Body of pancreas (tissue), 4 donors: Measurements from ENCODE around the gene LYSMD3. TPM values are rescaled to one million over a fixed set of nuclear protein-coding genes. Genes with fewer than 3 reads are reported as not detected.

Experiments used
- ATAC-seq: fragments of 150-250 bp; one replicate; pipeline ENCODE4 v1.9.1; 2016
- DNase-seq, 4 donors: peaks; one replicate each; pipeline ENCODE4 v3.0.0-alpha.2; 2019
- H3K27ac ChIP-seq, 4 donors: fragments of 200-600 bp; sonication (generic); 1 replicate in 3 of 4; 2 replicates in 1 of 4; pipeline versions ENCODE4 v1.5.1 to v1.6.1; 2016 to 2019; ENCODE audit warnings: mild to moderate bottlenecking in 1 of 4, mixed read lengths in 1 of 4, moderate library complexity in 1 of 4
- H3K27me3 ChIP-seq, 2 donors: fragments of 200-600 bp; sonication (generic); one replicate each; pipeline ENCODE4 v1.6.0; 2016; ENCODE audit warnings: mild to moderate bottlenecking in 1 of 2
- H3K36me3 ChIP-seq, 2 donors: fragments of 200-600 bp; sonication (generic); replicated peaks in 1 of 2; 2 replicates each; pipeline ENCODE4 v1.5.1; 2016; ENCODE audit warnings: low read depth in 2 of 2; ENCODE audit not compliant: insufficient read depth in 1 of 2
- H3K4me1 ChIP-seq: fragments of 200-600 bp; sonication (generic); one replicate; pipeline ENCODE4 v1.6.0; 2016
- H3K4me3 ChIP-seq, 2 donors: fragments of 200-600 bp; sonication (generic); 1 replicate in 1 of 2; 2 replicates in 1 of 2; pipeline ENCODE4 v1.5.1; 2016 to 2019
- H3K9me3 ChIP-seq, 3 donors: fragments of 200-600 bp; sonication (generic); 1 replicate in 2 of 3; 2 replicates in 1 of 3; pipeline ENCODE4 v1.5.1; 2016
- POLR2A ChIP-seq, 3 donors: fragments of 450-650 bp; IDR thresholded peaks; one replicate each; pipeline ENCODE4 v1.6.1; 2016; ENCODE audit warnings: antibody characterized with exemption in 3 of 3, mild to moderate bottlenecking in 2 of 3
- WGBS, 2 donors: methylation state at CpG; one replicate each; pipeline ENCODE4 v1.1.5; 2017; 5-methylcytosine and 5-hydroxymethylcytosine counted together
- intact Hi-C: fragments of 100-400 bp; cut with DNase I; formaldehyde crosslinking; loops from one replicate; pipeline ENCODE4 v1.15.1; 2023
- total RNA-seq, 2 donors: library from RNA; depleted of rRNA; stranded (reverse); fragments of >200 nt; gene quantifications; one replicate each; pipeline ENCODE4 v1.1.0, GENCODE V29; 2016
- TF ChIP-seq, protein P1 (sequence below), 7 experiments: fragments of 450-650 bp in 4 of 7; fragments of 200-600 bp in 3 of 7; sonication (generic) in 3 of 7; IDR thresholded peaks; one replicate each; pipeline ENCODE4 v1.5.1; 2016 to 2019; ENCODE audit warnings: antibody characterized with exemption in 7 of 7

LYSMD3 gene
- total RNA-seq, 2 donors from 2014 or later, result 8.2 to 13.0 TPM

GRCh38 chr5:90472783-90473395, 56.5 kb downstream of the LYSMD3 start:
- Histone ChIP-seq H3K4me3 (peak overlapping the region; percentile 33 to 63), H3K4me1 (peaks cover 22% of the 10 kb centered on the region), H3K9me3 (no peaks in the 10 kb centered on the region), H3K27me3 (no peaks in the 10 kb centered on the region), H3K27ac (peak overlapping the region in 3 of 4 donors; percentile 74 to 91 (median 90)), H3K36me3 (no peaks in the 10 kb centered on the region)
- TF ChIP-seq, protein P1, sequence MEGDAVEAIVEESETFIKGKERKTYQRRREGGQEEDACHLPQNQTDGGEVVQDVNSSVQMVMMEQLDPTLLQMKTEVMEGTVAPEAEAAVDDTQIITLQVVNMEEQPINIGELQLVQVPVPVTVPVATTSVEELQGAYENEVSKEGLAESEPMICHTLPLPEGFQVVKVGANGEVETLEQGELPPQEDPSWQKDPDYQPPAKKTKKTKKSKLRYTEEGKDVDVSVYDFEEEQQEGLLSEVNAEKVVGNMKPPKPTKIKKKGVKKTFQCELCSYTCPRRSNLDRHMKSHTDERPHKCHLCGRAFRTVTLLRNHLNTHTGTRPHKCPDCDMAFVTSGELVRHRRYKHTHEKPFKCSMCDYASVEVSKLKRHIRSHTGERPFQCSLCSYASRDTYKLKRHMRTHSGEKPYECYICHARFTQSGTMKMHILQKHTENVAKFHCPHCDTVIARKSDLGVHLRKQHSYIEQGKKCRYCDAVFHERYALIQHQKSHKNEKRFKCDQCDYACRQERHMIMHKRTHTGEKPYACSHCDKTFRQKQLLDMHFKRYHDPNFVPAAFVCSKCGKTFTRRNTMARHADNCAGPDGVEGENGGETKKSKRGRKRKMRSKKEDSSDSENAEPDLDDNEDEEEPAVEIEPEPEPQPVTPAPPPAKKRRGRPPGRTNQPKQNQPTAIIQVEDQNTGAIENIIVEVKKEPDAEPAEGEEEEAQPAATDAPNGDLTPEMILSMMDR (IDR thresholded peaks at IDR 0.05), result no peak
- no peak for TF ChIP-seq POLR2A (IDR thresholded peaks at IDR 0.05)
- 20 to 22% methylated on average over 9 of the region's 9 CpGs for WGBS, 2 donors
- intact Hi-C loops, result no loop called here
- ATAC-seq (no peak), DNase-seq (no peak)

Other genes with a start within 250 kb of the LYSMD3 start
- 10 to 100 TPM in 1 of 2 donors, 1 to 10 TPM in 1; 2.6 to 14.3 TPM for gene CETN3, start 119.8 kb downstream of the LYSMD3 start, total RNA-seq
- gene MBLAC2, start 54.8 kb downstream of the LYSMD3 start, total RNA-seq, result 10 to 100 TPM in 1 of 2 donors, 1 to 10 TPM in 1; 6.0 to 13.8 TPM
- 1 to 10 TPM in 1 of 2 donors, not detected in 1; 1.6 TPM for gene POLR3G, start 54.7 kb downstream of the LYSMD3 start, total RNA-seq
- 10 to 100 TPM; 19.2 to 21.4 TPM for gene ADGRV1, start 29.2 kb upstream of the LYSMD3 start, total RNA-seq